GOT3 (cell line): ENCODE data around the gene RNF157.
"Not testable (repeated sequence)": the region's sequence is repeated elsewhere in the genome, so short reads cannot be mapped to it uniquely, and the experiment has no call there.

ENCODE experiments used
- DNase-seq: peaks from one replicate; lab custom pipeline; 2025; ENCODE audit warnings: mixed read lengths; lab: John Stamatoyannopoulos, UW

Gene RNF157

GRCh38 chr17:76254275-76254674, 14.0 kb upstream of the RNF157 start:
- no peak for DNase-seq

GRCh38 chr17:76253841-76254240, 13.5 kb upstream of the RNF157 start:
- no peak for DNase-seq

- DNase-seq, result not testable (repeated sequence)
These were observed 12.9 kb upstream of the RNF157 start for GRCh38 chr17:76252967-76253766.

GRCh38 chr17:76252040-76252954, 12.0 kb upstream of the RNF157 start:
- DNase-seq, result peak; percentile 68

GRCh38 chr17:76251478-76252039, 11.3 kb upstream of the RNF157 start:
- no peak for DNase-seq

GRCh38 chr17:76250141-76250540, 9.8 kb upstream of the RNF157 start:
- no peak for DNase-seq

- DNase-seq, result no peak
These were observed 7.9 kb upstream of the RNF157 start for GRCh38 chr17:76248013-76248782.

- DNase-seq, result no peak
These were observed 7.0 kb upstream of the RNF157 start for GRCh38 chr17:76247304-76247703.

GRCh38 chr17:76246080-76247066, 6.1 kb upstream of the RNF157 start:
- DNase-seq, result no peak

- DNase-seq, result not testable (repeated sequence)
These were observed 4.4 kb upstream of the RNF157 start for GRCh38 chr17:76244721-76245120.

GRCh38 chr17:76243826-76244679, 3.8 kb upstream of the RNF157 start:
- DNase-seq, result no peak

GRCh38 chr17:76241691-76242255, 1.5 kb upstream of the RNF157 start:
- DNase-seq, result no peak

- DNase-seq, result no peak
These were observed 878 bp upstream of the RNF157 start for GRCh38 chr17:76241204-76241538.

- no peak for DNase-seq
These were observed 587 bp downstream of the RNF157 start for GRCh38 chr17:76239538-76240274.

- DNase-seq, result no peak
These were observed 1.3 kb downstream of the RNF157 start for GRCh38 chr17:76238847-76239537.

- no peak for DNase-seq
These were observed 2.4 kb downstream of the RNF157 start for GRCh38 chr17:76237859-76238313.

GRCh38 chr17:76236603-76237002, 3.7 kb downstream of the RNF157 start:
- DNase-seq, result no peak

- DNase-seq, result no peak
These were observed 4.4 kb downstream of the RNF157 start for GRCh38 chr17:76235883-76236282.
